ENCODE data around the gene MROH8.

DNA sequence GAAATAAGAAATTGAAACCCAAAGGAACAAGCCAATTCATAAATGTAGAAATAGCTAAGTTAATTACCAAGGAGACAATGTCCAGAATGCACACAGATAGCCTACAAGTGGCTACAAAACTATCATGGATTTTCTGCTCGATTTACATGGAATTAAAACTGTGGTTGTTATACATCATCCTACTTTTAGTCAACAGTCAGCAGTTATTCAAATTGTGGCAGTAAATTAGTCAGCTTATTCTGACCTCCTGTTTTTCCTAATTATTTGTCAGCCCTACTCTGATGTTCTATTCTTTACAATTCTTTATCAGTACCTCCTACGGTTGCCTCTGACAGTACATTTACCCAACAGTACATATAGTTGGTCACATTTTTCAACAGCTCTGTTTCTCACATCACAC lies 113.2 kb downstream of the MROH8 start:
- TF ChIP-seq, protein P1, sequence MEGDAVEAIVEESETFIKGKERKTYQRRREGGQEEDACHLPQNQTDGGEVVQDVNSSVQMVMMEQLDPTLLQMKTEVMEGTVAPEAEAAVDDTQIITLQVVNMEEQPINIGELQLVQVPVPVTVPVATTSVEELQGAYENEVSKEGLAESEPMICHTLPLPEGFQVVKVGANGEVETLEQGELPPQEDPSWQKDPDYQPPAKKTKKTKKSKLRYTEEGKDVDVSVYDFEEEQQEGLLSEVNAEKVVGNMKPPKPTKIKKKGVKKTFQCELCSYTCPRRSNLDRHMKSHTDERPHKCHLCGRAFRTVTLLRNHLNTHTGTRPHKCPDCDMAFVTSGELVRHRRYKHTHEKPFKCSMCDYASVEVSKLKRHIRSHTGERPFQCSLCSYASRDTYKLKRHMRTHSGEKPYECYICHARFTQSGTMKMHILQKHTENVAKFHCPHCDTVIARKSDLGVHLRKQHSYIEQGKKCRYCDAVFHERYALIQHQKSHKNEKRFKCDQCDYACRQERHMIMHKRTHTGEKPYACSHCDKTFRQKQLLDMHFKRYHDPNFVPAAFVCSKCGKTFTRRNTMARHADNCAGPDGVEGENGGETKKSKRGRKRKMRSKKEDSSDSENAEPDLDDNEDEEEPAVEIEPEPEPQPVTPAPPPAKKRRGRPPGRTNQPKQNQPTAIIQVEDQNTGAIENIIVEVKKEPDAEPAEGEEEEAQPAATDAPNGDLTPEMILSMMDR (conservative IDR thresholded peaks at IDR 0.05; ENCODE audit: low read length): no peak
- no peak for TF ChIP-seq EZH2phosphoT487 (IDR thresholded peaks at IDR 0.05; ENCODE audit: borderline replicate concordance, low read depth, low read length)

Measured in OCI-LY7 (cell line).